Endothelial cell of umbilical vein (primary cell): Measurements from ENCODE around the gene PDE8B.

Experiments used
- CTCF ChIP-seq, 2 donors: IDR thresholded peaks; 1 replicate in 1 of 2; 2 replicates in 1 of 2; pipeline ENCODE4 v1.5.1; 2011; ENCODE audit warnings: low read length in 2 of 2, mild to moderate bottlenecking in 2 of 2, moderate library complexity in 2 of 2, control low read depth in 1 of 2, inconsistent platforms in 1 of 2, low read depth in 1 of 2; ENCODE audit not compliant: insufficient read depth in 1 of 2; ENCODE audit errors: extremely low read depth in 1 of 2
- EZH2 ChIP-seq: IDR thresholded peaks from 2 replicates; pipeline ENCODE4 v1.6.1; 2012; ENCODE audit warnings: borderline replicate concordance, low read depth, mild to moderate bottlenecking, moderate library complexity, low read length, inconsistent platforms; ENCODE audit not compliant: severe bottlenecking
- FOS ChIP-seq: IDR thresholded peaks from 2 replicates; pipeline ENCODE4 v1.6.1; 2011; ENCODE audit warnings: mild to moderate bottlenecking, low read length, moderate library complexity, borderline replicate concordance; ENCODE audit not compliant: insufficient read depth
- JUN ChIP-seq: IDR thresholded peaks from 2 replicates; pipeline ENCODE4 v1.6.1; 2011; ENCODE audit warnings: borderline replicate concordance, low read depth; ENCODE audit not compliant: insufficient read length, insufficient read depth
- MYC ChIP-seq: IDR thresholded peaks from one replicate; pipeline ENCODE4 v1.6.1; 2011; ENCODE audit warnings: mild to moderate bottlenecking, low read depth, low read length
- POLR2A ChIP-seq: IDR thresholded peaks from 2 replicates; pipeline ENCODE4 v1.6.1; 2012; ENCODE audit warnings: low read depth, mild to moderate bottlenecking, control low read depth, low read length
- POLR2AphosphoS5 ChIP-seq: IDR thresholded peaks from 2 replicates; pipeline ENCODE4 v1.6.1; 2012; ENCODE audit warnings: low read depth, mild to moderate bottlenecking, control low read depth, low read length, moderate library complexity; ENCODE audit not compliant: insufficient read depth
- TF ChIP-seq, protein P1 (sequence below): IDR thresholded peaks from 2 replicates; pipeline ENCODE4 v1.6.1; 2011; ENCODE audit not compliant: insufficient read depth, insufficient read length

GRCh38 chr5:77210091-77210963, at the start of gene PDE8B:
- TF ChIP-seq EZH2, result peak; percentile 41
- no peak for TF ChIP-seq CTCF (IDR thresholded peaks at IDR 0.05; ENCODE audit: extremely low read depth in 1 of 2, insufficient read depth in 1 of 2, low read depth in 1 of 2, low read length in 2 of 2)
- no peak for TF ChIP-seq POLR2A
- no peak for TF ChIP-seq POLR2AphosphoS5
- TF ChIP-seq MYC, result no peak
- TF ChIP-seq, protein P1, sequence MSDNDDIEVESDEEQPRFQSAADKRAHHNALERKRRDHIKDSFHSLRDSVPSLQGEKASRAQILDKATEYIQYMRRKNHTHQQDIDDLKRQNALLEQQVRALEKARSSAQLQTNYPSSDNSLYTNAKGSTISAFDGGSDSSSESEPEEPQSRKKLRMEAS, result no peak
- TF ChIP-seq FOS, result no peak
- no peak for TF ChIP-seq JUN
